NCI-H2196 (cell line): Measurements from ENCODE around the gene WFDC11.

Experiments
- DNase-seq: peaks from one replicate; lab custom pipeline; 2025; ENCODE audit not compliant: unreplicated experiment; lab: John Stamatoyannopoulos, UW

The WFDC11 gene

DNA sequence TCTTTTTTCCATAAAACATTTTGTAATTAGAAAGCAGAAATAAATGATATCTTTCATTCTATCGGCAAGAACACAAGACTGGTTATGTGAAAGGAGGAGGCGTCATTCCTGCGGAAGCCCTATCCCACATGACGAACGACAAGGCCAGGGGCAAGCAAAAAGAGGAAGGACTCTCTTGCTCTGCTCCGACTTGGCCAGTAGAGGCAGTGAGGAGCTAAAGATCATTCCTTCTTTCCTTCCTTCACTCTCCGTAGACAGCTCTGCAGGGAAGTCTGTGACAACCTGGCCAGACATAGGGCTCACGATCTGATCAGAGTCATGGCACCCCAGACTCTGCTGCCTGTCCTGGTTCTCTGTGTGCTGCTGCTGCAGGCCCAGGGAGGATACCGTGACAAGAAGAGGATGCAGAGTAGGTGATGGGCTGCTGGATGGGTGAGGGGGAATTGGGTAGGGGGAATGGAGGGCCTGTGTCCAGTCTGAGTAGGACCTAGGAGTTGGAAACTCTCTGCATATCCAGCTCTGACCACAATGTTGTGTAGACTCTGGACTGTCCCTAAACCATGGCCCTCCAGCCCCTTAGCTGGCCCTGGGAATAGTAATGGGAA lies 40.4 kb downstream of the WFDC11 start, which contains the start of gene WFDC10A:
WFDC10A (plus strand) TSS at position 244 of the 605 bp plus-strand sequence; CDS start at position 319, 75 bp downstream.
- peak; percentile 23 for DNase-seq

DNA sequence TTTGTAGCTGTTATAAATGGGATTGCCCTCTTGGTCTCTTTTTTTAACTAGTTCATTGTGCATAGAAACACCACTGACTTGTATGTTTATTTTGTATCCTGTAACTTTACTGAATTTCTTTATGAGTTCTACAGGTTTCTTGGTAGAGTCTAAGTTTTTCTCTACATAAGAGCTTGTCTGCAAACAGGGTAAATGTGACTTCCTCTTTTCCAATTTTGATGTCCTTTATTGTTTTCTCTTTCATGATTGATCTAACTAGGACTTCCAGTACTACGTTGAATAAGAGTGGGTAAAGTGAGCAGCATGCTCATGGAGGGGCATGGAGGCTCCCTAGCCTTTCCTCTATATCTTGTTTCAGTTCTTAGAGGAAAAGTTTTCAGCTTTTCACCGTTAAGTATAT lies 43.5 kb downstream of the WFDC11 start:
- DNase-seq, result no peak

DNA sequence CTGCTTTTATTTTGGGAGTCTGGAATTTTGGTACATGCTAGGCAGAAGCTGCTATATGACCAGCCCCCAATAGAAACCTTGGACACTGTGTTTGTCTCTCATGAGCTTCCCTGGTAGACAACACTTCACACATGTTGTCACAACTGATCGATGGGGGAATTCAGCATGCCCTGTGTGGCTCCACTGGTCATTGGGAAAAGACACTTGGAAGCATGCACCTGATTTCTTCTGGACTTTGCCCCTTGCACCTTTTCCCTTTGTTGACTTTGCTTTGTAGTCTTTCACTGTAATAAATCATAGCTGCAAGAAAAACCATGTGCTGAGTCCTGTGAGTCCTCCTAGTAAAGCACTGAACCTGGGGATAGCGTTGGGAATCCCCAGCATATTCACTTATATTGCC lies 48.4 kb downstream of the WFDC11 start:
- DNase-seq, result no peak

DNA sequence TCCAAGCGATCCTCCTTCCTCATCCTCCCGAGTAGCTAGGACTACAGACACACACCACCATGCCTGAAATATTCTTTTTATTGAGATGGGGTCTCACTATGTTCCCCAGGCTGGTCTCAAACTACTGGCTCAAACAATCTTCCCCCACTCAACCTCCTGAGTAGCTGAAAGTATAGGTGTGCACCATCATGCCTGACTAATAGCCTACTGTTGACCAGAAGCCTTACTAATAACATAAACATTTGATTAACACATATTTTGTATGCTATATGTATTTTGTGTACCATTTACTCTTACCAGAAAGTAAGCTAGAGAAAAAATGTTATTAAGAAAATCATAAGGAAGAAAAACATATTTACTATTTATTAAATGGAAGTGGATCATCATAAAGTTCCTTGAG lies 52.4 kb downstream of the WFDC11 start:
- DNase-seq, result no peak

DNA sequence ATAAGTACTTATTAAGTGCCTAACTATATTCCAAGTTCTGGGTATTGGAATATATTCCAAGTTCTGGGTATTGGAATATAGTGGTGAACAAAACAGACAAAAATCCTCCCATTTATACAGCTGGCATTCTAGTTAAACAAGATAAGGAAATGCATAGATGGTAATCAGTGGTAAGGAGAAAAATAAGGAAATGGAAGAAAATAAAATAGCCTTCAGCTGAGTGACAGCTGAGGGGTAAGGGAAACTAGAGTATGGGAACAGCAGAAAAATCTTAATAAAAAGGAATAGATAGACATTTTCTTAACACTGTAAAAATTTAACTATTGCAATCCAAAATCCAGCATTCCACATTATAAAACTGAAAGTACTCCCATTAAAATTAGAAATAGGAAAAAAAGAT lies 57.7 kb downstream of the WFDC11 start:
- DNase-seq, result no peak

DNA sequence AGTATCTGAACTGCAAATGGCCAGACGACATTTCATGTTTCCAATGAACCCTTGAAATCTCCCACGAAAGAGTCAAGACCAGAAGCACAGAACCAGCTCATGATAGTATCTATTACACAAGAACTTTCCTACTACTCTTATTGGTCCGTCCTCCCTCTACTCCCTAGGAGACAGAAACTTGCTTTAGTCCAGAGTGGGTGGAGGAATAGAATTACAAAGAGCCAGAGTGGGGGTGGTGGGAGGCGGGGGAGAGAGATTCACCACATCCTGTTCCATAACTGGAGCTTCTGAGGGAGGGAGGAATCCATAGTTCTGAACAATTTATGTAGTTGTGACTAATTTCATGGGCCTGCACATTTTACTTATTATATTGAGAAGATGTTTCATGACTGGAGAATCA lies 59.0 kb downstream of the WFDC11 start:
- no peak for DNase-seq

DNA sequence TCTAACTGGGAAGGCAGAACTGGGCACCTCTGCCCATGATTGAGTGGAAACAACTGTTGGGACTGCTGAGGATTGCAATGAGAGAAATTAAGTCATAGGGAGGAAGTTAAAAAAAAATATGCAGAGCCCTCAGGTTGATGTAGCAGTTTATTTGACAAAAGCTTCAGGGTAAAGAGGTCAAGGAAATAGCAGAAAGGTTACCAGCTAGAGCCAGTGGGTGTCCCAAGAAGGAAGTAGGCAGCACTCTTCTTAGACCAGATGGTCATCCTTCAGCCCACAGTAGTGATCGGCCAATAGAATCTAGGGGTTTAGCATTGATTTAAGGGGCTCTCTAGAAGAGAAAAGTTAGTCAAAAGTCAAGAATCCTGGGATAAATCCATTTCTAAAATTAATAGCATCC lies 62.2 kb downstream of the WFDC11 start:
- DNase-seq, result no peak
